ENCODE data around the gene ZEB1. TPM values are rescaled to one million over a fixed set of nuclear protein-coding genes. Genes with fewer than 3 reads are reported as not detected.

Gene ZEB1
- total and polyA plus RNA-seq, 2 of the 4 experiments (the other 2 are of a cell fraction), result 23.7 to 108 TPM

DNA sequence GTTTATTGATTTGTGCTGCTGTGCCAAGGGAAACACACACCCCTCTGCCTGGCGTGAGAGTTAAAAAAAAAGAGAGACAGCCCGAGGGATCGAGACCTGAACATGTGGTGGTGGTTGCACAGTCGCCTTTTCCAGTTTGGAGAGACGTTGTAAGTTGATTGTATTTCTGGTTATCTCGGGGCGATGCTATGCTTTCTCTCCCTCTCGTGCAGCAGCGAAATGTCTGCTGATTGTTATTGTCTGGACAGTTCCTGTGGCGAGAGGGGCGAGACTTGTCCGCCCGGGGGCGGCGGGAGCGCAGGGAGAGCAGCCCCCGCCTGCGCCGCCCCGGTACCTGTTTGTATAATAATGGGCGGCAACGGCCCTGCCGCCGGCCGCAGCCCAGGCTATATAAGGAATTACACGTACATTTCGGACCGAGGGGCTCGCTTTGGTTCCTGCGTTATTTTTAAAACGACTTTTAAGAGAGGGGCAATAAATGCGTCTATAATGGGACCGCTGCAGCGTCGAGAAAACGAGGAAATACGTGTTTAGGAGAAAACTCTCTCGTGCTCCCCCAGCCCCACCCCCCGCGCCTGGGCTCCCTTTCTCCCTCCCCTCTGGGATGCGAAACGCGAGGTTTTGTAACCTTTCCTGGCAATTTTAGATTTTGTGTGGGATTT lies 1.7 kb downstream of the ZEB1 start:
- peaks cover 47% of the 10 kb centered on the region for H4K20me1 ChIP-seq (ENCODE audit: insufficient read depth, low read length)
- peak overlapping the region; percentile 80 for H3K56ac ChIP-seq (ENCODE audit: extremely low read depth, insufficient read depth, low read length)
- in situ Hi-C loops (cut with MboI; ENCODE audit: low sequenced_read_pairs), result loop anchor here (10.0 kb wide), 1 partner anchor 164 kb away; no protein-coding TSS in a partner anchor
- peak overlapping the region; percentile 65 for H3K4me3 ChIP-seq (ENCODE audit: insufficient read depth, low read depth, low read length)
- peaks cover 5% of the 10 kb centered on the region; the same call in 1 of the 2 replicates for H3K9me1 ChIP-seq (ENCODE audit: insufficient read depth, low read length)
- peaks cover 2% of the 10 kb centered on the region; the same call in 1 of the 2 replicates for H3K4me1 ChIP-seq (ENCODE audit: control insufficient read depth, insufficient read depth, low read length)
- H2BK5ac ChIP-seq (ENCODE audit: low read depth, low read length, poor library complexity, severe bottlenecking), result peak overlapping the region; percentile 96
- H2AK9ac ChIP-seq (replicated peaks; ENCODE audit: low read depth, low read length, poor library complexity), result peak overlapping the region; percentile 94
- peaks cover 3 to 29% of the 10 kb centered on the region in 2 experiments for H3K79me1 ChIP-seq (ENCODE audit: low read depth in 1 of 2, low read length in 2 of 2)
- H4K5ac ChIP-seq (ENCODE audit: low read depth, low read length), result peak overlapping the region; percentile 68
- peak overlapping the region; percentile 67; the same call in 1 of the 3 replicates for H2BK15ac ChIP-seq (ENCODE audit: low read depth, low read length)
- peak overlapping the region; percentile 86 for H3K18ac ChIP-seq (ENCODE audit: low read depth, low read length)
- TF ChIP-seq MXI1 (IDR thresholded peaks at IDR 0.05; ENCODE audit: borderline replicate concordance, low read depth, low read length) (peak; percentile 67; the same call in 1 of the 2 replicates), RFX5 (IDR thresholded peaks at IDR 0.05; ENCODE audit: low read depth, low read length) (no peak), FOS (IDR thresholded peaks at IDR 0.05; ENCODE audit: low read depth, low read length) (no peak), SMC3 (IDR thresholded peaks at IDR 0.05; ENCODE audit: low read depth, low read length) (peak; percentile 6; the same call in 1 of the 2 replicates)
- no peaks in the 10 kb centered on the region for H3K9me3 ChIP-seq (ENCODE audit: control insufficient read depth, insufficient read depth, low read length)
- H4K91ac ChIP-seq (ENCODE audit: insufficient read depth, low read depth, low read length), result peak overlapping the region; percentile 94
- peak overlapping the region; percentile 99 for H3K4ac ChIP-seq (ENCODE audit: low read depth, low read length)
- ATAC-seq (ENCODE audit: low read depth), result peak; percentile 25
- peak overlapping the region; percentile 98 for H3K14ac ChIP-seq (replicated peaks; ENCODE audit: low read depth, low read length)
- H3K27ac ChIP-seq (ENCODE audit: insufficient read depth, low read length), result peak overlapping the region; percentile 97
- peak overlapping the region; percentile 82 for H2AFZ ChIP-seq (replicated peaks; ENCODE audit: low read length, poor library complexity)
- peak overlapping the region; percentile 97 for H2BK120ac ChIP-seq (ENCODE audit: low read depth, low read length)
- H2AK5ac ChIP-seq (ENCODE audit: low read depth, low read length), result peak overlapping the region; percentile 94
- WGBS, 2 experiments (ENCODE audit: extremely low coverage in 2 of 2, insufficient read length in 1 of 2), result 0% methylated on average over 10 of the region's 43 CpGs; no CpG with 5 or more reads in 1 of the 2 experiments
- CTCF ChIA-PET, result no interaction called here
- H4K8ac ChIP-seq (ENCODE audit: low read depth in 2 of 2, low read length in 2 of 2), result peak overlapping the region; percentile 46 to 89
- peak overlapping the region; percentile 100 for H3K23ac ChIP-seq (ENCODE audit: low read depth, low read length)
- H3K27me3 ChIP-seq (ENCODE audit: control insufficient read depth, insufficient read depth, low read length), result no peaks in the 10 kb centered on the region
- POLR2A ChIA-PET (ENCODE audit: unreplicated experiment), result interaction anchor here (0.6 to 0.9 kb wide), 6 partner anchors 59 to 536 kb away, joined by 3 to 4 read pairs (median 3); no protein-coding TSS in a partner anchor
- intact Hi-C loops (cut with micrococcal nuclease), result loop anchor here (1.0 to 10.0 kb wide), 3 partner anchors 174 to 536 kb away; no protein-coding TSS in a partner anchor
- dilution Hi-C loops (cut with HindIII; ENCODE audit: low sequenced_read_pairs, unreplicated experiment), result no loop called here
- H3K9ac ChIP-seq (ENCODE audit: low read depth, low read length), result peak overlapping the region; percentile 98
- H2BK20ac ChIP-seq (ENCODE audit: low read depth, low read length), result peak overlapping the region; percentile 94
- no TSS peak for BruUV-seq (replicated peaks)
- peak; percentile 59 for DNase-seq
- H3K36me3 ChIP-seq (ENCODE audit: control insufficient read depth, insufficient read depth, low read length), result no peaks in the 10 kb centered on the region
- H3K4me2 ChIP-seq (ENCODE audit: low read depth, low read length), result peak overlapping the region; percentile 97
